GM21367 (cell line): Measurements from ENCODE around the gene UGT1A4.

Experiments used
- ATAC-seq: cut with Tn5 transposase; IDR thresholded peaks from one replicate; pipeline ENCODE4 v1.9.1; 2021; ENCODE audit not compliant: unreplicated experiment

The UGT1A4 gene

DNA sequence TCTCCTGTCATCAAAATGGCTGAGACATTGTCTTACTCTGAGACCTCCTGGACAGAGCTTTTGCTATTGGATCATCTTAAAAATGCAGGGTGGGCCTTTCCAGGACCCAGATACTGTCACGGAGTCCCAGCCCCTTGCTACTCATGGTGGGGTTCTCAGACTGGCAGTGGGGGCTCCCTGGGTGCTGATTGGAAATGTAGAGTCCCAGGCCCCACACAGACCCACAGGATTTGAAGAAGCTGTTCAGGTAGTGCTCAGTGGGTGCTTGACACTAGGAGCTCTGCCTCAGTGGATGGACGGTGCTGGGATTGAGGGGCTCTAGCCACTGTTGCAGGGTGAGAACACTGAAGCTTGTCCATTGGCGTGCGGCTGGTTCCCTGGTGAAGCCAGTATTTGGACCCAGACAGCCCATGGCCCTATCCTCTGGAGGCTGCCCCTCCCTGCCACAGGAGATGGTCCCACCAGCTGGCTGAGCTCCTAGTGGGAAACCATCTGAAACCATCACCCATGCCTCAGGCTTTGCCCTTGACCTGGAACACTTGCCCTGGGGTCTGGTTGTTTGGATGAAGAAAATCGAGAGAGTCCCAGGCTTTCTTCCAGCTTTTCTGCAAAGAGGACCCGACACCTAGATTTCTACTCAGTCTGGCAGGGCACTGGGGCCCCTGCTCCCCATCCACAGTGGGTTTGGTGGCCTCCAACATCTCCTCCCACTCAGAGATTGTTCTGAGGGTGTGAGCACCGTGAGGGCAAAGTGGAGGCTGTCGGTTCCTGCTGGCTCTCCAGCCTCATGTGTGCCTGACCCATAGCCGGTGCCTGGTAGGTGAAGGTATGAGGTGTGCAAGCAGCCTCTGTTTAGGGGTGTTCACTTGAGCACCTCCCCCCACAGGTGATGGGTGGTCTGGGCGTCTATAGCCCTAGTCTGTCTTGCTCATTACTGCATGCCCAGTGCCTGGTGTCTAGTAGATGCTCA, 89.7 kb downstream of the UGT1A4 start:
- no peak for ATAC-seq

DNA sequence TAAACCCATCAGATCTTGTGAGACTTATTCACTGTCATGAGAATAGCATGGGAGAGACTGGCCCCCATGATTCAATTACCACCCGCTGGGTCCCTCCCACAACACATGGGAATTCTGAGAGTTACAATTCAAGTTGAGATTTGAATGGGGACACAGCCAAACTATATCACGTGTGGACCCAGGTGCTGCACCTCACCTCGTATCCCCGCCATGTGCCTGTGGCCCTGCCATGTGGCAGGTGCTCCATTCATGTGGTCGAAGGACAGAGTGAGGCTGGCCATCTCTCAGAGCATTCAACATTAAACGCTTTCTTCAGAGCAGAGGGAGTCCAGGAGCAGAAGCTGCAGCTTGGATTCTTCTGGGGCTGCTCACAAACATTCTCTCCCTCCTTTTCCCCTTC, 91.8 kb downstream of the UGT1A4 start:
- no peak for ATAC-seq

GRCh38 chr2:233811087-233811486, 92.6 kb downstream of the UGT1A4 start:
- ATAC-seq: no peak

DNA sequence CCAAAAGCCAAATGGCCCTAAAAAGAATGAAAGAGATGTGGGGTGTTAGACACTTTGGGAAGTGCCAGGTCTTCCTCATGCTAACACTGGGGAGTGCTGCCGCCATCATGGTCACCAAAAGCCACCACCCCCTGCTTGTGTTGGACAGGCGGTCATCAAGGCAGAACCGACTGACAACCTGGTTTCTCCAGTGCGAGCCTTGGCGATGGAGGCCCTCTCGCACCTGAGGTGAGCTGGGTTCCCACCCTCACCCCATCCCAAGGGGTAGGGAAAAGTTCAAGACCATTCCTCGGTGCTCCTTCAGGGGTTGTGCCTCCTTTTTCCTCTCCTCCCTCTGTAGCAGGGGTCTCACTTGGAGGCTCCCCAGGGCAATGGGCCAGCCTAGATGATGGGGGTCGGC, 93.2 kb downstream of the UGT1A4 start:
- ATAC-seq: no peak

DNA sequence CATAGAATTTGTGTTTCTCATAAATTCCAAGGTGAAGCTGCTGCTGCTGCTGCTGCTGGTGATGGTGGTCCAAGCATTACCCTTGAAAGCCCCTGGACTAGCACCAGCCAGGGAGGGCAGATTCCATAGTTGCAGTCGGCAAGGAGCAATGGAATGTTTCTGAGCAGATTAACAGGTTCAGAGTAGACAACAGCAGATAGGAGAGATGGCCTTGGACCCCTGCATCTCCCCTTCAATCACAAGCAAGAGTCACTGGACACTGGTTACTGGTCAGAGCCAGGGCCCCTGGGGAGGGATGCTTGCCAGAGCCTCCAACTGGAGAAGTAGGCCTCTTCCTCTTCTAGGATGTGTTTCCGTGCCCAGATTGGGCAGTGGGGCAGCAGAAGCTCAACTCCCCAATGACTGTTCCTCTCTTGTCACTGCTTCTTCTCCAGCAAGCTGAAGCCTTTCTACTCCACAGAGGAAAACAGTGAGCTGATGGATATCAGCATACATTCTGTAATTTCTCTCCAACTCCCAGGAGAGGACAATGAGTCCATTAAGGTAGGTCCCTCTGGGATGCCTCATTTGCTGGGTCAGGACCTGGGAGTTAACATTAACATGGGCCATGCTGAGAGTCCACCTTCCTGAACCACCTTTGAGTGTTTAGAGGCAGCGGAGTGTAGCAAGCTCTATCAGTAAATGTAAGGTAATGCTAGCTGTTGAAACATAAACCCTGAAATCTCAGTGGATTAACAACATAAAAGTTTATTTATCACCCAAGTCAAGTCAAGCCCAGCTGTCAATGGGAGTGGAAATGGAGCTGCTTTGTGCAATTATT, 94.9 kb downstream of the UGT1A4 start:
- no peak for ATAC-seq

DNA sequence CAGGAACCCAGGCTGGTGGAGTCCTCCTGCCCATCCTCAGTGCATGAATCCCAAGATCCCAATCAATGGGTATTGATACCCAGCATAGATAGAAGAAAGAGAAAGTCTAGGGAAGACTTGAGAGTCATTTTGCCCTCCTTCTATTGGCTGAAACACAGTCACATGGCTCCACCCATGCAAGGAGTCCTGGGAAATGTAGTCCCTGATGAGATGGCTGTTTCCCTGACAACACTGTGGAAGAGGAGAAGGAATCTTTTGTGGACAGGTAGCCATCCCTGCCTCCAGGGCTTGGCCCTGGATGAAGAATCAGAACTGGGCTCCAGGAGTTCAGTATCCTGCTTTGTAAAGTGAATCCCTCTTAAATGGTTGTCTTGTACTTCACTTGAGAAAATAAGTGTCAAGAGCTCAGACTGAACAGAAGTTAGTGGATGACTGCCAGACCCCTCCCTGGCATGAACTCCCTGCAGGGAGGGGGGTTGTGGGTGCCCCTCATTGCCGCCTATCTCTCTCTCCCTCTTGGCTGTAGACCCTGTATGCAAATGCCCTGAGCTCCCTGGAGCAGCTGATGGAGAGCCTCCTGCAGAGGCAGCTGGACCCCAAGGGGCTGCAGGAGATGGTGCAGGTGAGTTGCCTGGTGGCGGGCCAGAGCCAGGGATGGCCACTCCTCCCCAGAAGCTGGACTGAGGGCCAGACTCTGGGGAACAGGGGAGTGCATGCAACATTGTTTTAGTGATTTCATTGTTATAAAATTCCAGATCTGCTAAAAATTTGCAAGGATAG, 95.7 kb downstream of the UGT1A4 start:
- no peak for ATAC-seq

GRCh38 chr2:233815861-233816260, 97.3 kb downstream of the UGT1A4 start:
- ATAC-seq: no peak

GRCh38 chr2:233816334-233816733, 97.8 kb downstream of the UGT1A4 start:
- ATAC-seq: no peak

- no peak for ATAC-seq
Observed at GRCh38 chr2:233816771-233817170, 98.2 kb downstream of the UGT1A4 start.

- ATAC-seq: no peak
Observed at GRCh38 chr2:233817361-233817911, 98.9 kb downstream of the UGT1A4 start.

GRCh38 chr2:233817995-233818638, 99.6 kb downstream of the UGT1A4 start:
- no peak for ATAC-seq

DNA sequence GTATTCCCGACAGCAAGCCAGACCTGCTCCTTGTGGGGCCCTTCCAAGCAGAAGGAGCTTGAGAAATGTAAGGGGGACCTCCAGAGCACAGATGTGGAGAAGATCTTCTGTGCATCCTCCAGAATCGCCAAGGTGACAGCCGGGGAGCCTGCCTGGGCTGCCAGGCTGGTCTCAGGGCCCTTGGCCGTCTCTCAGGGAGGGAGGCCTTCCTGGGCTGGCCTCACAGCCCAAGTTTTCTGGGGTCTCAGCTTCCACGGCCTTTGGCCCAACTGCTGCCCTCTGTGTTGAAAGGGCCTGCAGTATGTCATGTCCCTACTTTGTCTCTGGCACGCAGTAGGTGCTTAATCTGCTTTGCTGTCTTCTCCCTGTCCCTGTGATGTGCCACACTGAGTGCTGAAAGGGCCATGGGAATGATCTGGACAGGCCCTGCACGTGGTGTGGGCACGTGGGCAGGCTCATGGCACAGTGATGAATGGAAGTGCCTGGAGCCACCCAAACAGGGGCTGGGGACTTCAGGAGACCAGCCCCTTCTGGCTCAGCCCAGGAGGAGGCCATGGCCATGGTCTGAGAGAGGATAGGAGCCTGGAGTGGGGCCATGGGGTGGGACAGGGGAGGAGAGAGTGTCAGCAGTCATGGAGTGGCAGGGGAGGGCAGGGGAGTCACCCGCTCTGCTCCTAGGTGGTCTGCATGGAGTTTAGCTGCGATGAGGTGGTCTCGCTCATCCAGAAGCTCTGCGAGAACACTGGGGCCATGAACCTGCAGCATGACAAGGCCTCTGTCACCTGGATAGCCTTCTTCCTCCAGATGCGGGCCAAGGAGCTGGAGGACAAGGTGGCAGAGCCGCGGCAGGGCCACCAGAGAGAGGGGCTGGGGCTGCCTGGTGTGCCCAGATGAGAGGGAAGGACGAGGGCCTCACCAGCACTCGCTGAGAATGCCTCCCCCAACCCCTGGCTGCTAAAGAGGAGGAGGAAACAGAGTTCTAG, 100.4 kb downstream of the UGT1A4 start:
- ATAC-seq: no peak

DNA sequence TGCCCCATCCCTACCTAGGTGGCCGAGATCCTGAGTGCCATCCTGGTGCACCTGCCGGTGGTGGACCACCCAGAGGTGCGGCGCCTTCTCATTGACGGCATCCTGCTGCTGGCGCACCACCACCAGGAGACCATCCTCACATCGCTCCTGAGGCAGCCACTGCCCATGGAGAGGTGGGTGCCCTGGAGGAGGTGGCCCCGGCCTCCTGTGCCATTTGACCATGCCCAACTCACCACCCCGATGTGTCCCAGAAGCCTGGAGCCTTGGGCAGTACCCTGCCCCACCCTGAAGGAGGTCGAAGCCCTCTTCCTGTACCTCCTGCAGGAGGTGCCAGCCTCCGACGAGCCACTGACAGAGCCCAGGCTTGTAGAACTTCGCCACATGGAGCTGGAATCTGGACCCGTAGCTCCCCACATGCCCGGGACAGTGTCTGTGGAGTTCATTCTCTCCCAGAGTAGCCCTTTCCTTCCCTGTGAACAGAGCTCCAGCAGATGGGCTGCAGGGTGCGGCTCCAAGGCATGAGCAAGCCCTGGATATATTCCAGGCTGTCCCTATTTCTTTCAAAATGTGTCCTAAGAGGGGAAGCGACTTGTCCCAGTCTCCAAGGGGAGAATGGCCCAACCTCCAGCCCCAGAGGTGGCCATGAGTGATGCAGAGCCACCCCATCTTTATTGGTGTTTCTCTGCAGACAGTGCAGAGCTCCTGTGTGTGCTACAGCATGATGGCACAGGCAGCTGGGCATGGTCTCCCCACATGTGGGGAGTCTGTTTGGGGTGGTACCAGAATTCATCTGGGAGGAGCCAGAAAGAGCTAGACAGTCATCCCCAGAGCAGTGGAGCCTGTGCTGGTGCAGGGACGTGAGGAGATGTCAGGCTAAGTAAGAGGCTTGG, 101.6 kb downstream of the UGT1A4 start:
- ATAC-seq: no peak

DNA sequence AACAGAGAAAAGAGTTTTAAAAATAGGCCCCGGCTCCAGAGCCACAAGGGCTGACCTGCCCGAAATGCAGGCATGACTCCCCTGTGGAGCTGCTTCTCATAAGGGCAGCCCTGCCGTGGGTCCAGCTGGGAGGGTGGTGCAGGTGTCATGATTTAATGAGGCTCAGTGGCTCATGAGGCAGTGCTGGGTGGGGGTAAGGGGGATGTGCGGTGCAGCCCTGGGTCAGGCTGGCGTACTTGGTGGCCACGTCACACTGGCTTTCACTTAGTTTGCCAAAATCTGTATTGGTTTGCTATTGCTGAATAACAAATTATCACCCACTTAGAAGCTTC, 102.2 kb downstream of the UGT1A4 start:
- no peak for ATAC-seq

GRCh38 chr2:233821196-233821595, 102.7 kb downstream of the UGT1A4 start:
- ATAC-seq: no peak

DNA sequence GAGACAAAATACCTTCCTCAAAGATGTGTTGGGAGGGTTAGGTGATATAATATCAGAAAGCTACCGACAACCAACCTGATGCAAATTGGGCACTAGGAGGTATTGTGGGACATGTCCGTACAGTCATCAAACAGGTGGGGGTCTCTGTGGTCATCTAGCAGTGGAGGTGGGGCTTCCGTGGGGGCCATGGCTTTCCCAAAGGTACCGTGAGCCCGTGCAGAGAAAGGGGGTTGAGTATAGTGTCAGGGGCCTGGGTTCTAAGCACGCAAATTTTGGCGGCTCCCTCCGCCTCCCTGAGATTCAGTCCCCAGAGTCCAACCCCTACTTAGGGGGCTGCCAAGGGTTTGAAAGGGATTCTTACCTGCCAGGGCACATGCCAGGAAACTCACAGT, 103.2 kb downstream of the UGT1A4 start:
- no peak for ATAC-seq

DNA sequence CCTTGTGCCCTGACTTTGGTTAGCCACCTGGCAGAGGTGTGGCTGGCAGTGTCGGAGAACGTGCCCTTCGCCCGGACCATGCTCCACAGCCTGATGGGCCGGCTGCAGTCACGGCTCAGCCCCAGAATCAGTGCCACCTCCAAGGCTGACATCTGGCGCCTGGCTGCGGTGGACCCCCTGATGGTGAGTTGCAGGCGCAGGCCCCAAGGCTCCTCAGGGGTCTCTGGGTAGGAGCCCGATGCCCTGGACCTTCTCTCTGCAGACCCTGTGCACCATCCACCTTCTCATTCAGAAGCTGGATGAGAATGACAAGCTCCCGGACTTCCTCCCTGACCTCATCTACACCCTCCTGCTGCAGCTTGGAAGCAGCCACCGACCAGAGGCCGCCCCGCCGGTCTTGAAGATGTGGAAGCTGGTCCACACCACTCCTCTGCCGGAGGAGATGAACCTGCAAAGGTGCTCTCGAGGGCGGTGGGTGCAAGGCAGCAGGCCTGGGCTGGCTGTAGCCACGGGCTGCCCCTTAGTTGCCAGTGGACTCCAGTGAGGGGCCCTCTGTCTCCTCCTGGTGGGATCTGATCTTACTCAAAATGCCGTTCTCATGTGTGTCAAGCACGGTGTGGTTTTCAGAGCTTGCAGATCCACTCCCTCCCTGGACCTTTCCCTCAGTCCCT, 103.7 kb downstream of the UGT1A4 start:
- ATAC-seq: no peak
